Measurements from ENCODE around the gene RPL19.

The RPL19 gene

GRCh38 chr17:39252788-39253460, 52.8 kb downstream of the RPL19 start:
- DNase-seq, result no peak

Data from activated CD4-positive, alpha-beta T cell treated with anti-CD3 and anti-CD28 coated beads, Interleukin-2, amount 50 U/mL, for 16 hours (primary cell).